ENCODE measurements around the gene CTNNBL1. TPM values are rescaled to one million over a fixed set of nuclear protein-coding genes. Genes with fewer than 3 reads are reported as not detected.

Gene CTNNBL1
- total RNA-seq, 1 experiment from 2014 or later: 64.4 TPM

GRCh38 chr20:37885593-37886503, 192.0 kb downstream of the CTNNBL1 start:
- H3K27me3 Mint-ChIP-seq (ENCODE audit: low read depth): no peaks in the 10 kb centered on the region
- ATAC-seq: no peak

GRCh38 chr20:37886851-37887297, 193.0 kb downstream of the CTNNBL1 start:
- no peaks in the 10 kb centered on the region for H3K27me3 Mint-ChIP-seq (ENCODE audit: low read depth)
- H3K36me3 Mint-ChIP-seq: no peaks in the 10 kb centered on the region
- H3K9me3 Mint-ChIP-seq: no peaks in the 10 kb centered on the region
- ChIA-PET CTCF (interaction anchor here (1.2 kb wide), 1 partner anchor 106 kb away, joined by 3 read pairs; no protein-coding TSS in a partner anchor), POLR2A (no interaction called here)
- H3K4me1 Mint-ChIP-seq: peaks cover 7% of the 10 kb centered on the region
- TF ChIP-seq ARID4B (CRISPR knock-in tag; IDR thresholded peaks at IDR 0.05; ENCODE audit: borderline replicate concordance) (no peak), GTF2I (CRISPR knock-in tag; conservative IDR thresholded peaks at IDR 0.05) (no peak), NFYB (CRISPR knock-in tag; conservative IDR thresholded peaks at IDR 0.05; ENCODE audit: low read depth) (no peak), ZNF416 (CRISPR knock-in tag; IDR thresholded peaks at IDR 0.05) (no peak), TEAD4 (CRISPR knock-in tag; IDR thresholded peaks at IDR 0.05) (no peak), GRHL2 (CRISPR knock-in tag; IDR thresholded peaks at IDR 0.05; ENCODE audit: insufficient replicate concordance, severe bottlenecking) (no peak), SMAD3 (CRISPR knock-in tag; IDR thresholded peaks at IDR 0.05; ENCODE audit: borderline replicate concordance) (no peak)
- no peak overlapping the region for H3K4me3 Mint-ChIP-seq
- ATAC-seq (no peak), DNase-seq (ENCODE audit: low spot score) (no peak)
- H3K27ac Mint-ChIP-seq: no peak overlapping the region

More at GRCh38 chr20:37885593-37886503, 192.0 kb downstream of the CTNNBL1 start:
- no peak for TF ChIP-seq MAX (CRISPR knock-in tag; IDR thresholded peaks at IDR 0.05)
- TF ChIP-seq AFF4 (CRISPR knock-in tag; IDR thresholded peaks at IDR 0.05; ENCODE audit: borderline replicate concordance): no peak
- no peak for TF ChIP-seq ELF4 (CRISPR knock-in tag; IDR thresholded peaks at IDR 0.05; ENCODE audit: low read depth)
- no peak for TF ChIP-seq ZNF396 (CRISPR knock-in tag; IDR thresholded peaks at IDR 0.05; ENCODE audit: borderline replicate concordance)
- ChIA-PET POLR2A (no interaction called here), CTCF (interaction anchor here (1.1 kb wide), 1 partner anchor 322 kb away, joined by 6 read pairs; no protein-coding TSS in a partner anchor)
- H3K9me3 Mint-ChIP-seq: no peaks in the 10 kb centered on the region
- no peak overlapping the region for H3K27ac Mint-ChIP-seq
- peaks cover 7% of the 10 kb centered on the region for H3K4me1 Mint-ChIP-seq
- no peak for DNase-seq (ENCODE audit: low spot score)
- no peak overlapping the region for H3K4me3 Mint-ChIP-seq
- H3K36me3 Mint-ChIP-seq: no peaks in the 10 kb centered on the region

GRCh38 chr20:37888641-37889040, 194.8 kb downstream of the CTNNBL1 start:
- no peaks in the 10 kb centered on the region for H3K27me3 Mint-ChIP-seq (ENCODE audit: low read depth)
- POLR2A ChIA-PET: interaction anchor here (0.9 kb wide), 1 partner anchor 11 kb away, joined by 3 read pairs; no protein-coding TSS in a partner anchor
- no peak overlapping the region for H3K4me3 Mint-ChIP-seq
- CTCF ChIA-PET: interaction anchor here (1.2 kb wide), 1 partner anchor 325 kb away, joined by 3 read pairs; no protein-coding TSS in a partner anchor
- DNase-seq (ENCODE audit: low spot score): no peak
- no peaks in the 10 kb centered on the region for H3K36me3 Mint-ChIP-seq
- H3K27ac Mint-ChIP-seq: no peak overlapping the region
- H3K9me3 Mint-ChIP-seq: no peaks in the 10 kb centered on the region
- no peaks in the 10 kb centered on the region for H3K4me1 Mint-ChIP-seq
- no peak for ATAC-seq
- TF ChIP-seq ZNF425 (CRISPR knock-in tag; conservative IDR thresholded peaks at IDR 0.05) (no peak), ZNF281 (CRISPR knock-in tag; IDR thresholded peaks at IDR 0.05) (no peak), ELF4 (CRISPR knock-in tag; IDR thresholded peaks at IDR 0.05; ENCODE audit: low read depth) (no peak), SMAD4 (CRISPR knock-in tag; IDR thresholded peaks at IDR 0.05) (no peak), MYBL2 (CRISPR knock-in tag; IDR thresholded peaks at IDR 0.05) (no peak), ZNF121 (CRISPR knock-in tag; IDR thresholded peaks at IDR 0.05) (no peak)
